Measurements from ENCODE around the gene RBMX.
"Not testable (repeated sequence)": the region's sequence is repeated elsewhere in the genome, so short reads cannot be mapped to it uniquely, and the experiment has no call there.

Gene RBMX

DNA sequence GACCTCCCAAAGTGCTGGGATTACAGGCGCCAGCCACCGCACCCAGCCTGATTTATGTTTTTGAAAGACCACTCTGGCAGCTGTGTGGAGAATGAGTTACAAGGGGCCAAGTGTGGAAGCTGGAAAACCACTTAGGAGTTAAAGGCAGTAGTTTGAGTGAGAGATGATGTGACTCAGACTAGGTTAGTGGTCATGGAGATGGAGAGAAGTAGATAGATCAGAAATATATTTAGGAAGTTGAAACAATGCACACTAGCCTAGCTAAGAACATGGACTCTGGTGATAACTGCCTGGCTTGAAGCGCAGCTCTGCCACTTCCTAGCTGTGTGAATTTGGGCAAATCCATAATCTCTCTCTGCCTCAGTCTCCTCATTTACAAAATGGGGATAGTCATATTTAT is 11.9 kb upstream of the RBMX start:
- no peaks in the 10 kb centered on the region for H3K36me3 ChIP-seq (ENCODE audit: control insufficient read depth, insufficient read depth, low read length)
- no peak overlapping the region for H3K9ac ChIP-seq
- TF ChIP-seq, protein P1, sequence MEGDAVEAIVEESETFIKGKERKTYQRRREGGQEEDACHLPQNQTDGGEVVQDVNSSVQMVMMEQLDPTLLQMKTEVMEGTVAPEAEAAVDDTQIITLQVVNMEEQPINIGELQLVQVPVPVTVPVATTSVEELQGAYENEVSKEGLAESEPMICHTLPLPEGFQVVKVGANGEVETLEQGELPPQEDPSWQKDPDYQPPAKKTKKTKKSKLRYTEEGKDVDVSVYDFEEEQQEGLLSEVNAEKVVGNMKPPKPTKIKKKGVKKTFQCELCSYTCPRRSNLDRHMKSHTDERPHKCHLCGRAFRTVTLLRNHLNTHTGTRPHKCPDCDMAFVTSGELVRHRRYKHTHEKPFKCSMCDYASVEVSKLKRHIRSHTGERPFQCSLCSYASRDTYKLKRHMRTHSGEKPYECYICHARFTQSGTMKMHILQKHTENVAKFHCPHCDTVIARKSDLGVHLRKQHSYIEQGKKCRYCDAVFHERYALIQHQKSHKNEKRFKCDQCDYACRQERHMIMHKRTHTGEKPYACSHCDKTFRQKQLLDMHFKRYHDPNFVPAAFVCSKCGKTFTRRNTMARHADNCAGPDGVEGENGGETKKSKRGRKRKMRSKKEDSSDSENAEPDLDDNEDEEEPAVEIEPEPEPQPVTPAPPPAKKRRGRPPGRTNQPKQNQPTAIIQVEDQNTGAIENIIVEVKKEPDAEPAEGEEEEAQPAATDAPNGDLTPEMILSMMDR (IDR thresholded peaks at IDR 0.05) = no peak
- H3K4me2 ChIP-seq (ENCODE audit: low read length) = no peak overlapping the region
- no peaks in the 10 kb centered on the region for H3K9me3 ChIP-seq (ENCODE audit: control insufficient read depth, low read length)
- no peaks in the 10 kb centered on the region for H3K79me2 ChIP-seq
- H3K27me3 ChIP-seq (ENCODE audit: control insufficient read depth, insufficient read depth, low read length) = no peaks in the 10 kb centered on the region
- no peaks in the 10 kb centered on the region for H3K4me1 ChIP-seq
- no peak overlapping the region for H3K27ac ChIP-seq
- no peak overlapping the region for H3K4me3 ChIP-seq (ENCODE audit: low read depth, low read length)
- H2AFZ ChIP-seq = no peak overlapping the region

DNA sequence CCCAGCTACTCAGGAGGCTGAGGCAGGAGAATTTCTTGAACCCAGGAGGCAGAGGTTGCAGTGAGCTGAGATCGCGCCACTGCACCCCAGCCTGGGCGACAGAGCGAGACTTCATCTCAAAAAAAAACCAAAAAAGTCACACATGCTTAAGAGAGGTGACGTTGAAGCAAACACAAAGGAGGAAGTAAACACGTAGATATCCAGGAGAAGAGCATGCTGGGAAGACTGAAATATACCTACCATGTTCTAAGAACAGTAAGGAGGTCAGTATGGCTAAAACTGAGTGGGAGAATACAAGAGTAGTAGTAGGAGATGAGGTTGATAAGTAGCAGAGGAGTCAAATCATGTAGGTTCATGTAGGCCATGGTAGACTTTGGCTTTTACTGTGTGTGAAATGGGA is 10.1 kb upstream of the RBMX start:
- not testable (repeated sequence) for H3K27ac ChIP-seq; H3K9ac ChIP-seq; H3K79me2 ChIP-seq; H3K36me3 ChIP-seq (ENCODE audit: control insufficient read depth, insufficient read depth, low read length); H3K4me3 ChIP-seq (ENCODE audit: low read depth, low read length); H2AFZ ChIP-seq; H3K4me2 ChIP-seq (ENCODE audit: low read length); H3K9me3 ChIP-seq (ENCODE audit: control insufficient read depth, low read length); H3K4me1 ChIP-seq; H3K27me3 ChIP-seq (ENCODE audit: control insufficient read depth, insufficient read depth, low read length)

DNA sequence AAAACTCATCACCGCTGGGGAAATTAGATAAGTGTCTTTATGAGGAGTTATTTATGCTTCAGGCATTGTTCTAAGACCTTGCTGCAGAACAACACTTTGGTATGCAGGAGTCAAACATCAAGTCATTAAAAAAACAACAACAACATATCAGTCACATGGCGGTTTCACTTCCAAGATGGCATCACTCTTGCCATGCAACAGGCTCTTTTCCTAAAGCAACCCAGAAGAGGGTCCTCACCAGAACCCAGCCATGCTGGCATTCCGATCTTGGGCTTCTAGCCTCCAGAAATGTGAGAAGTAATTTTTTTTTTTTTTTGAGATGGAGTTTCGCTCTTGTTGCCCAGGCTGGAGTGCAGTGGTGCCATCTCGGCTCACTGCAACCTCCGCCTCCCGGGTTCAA is 8.7 kb upstream of the RBMX start:
- Histone ChIP-seq H3K9me3 (ENCODE audit: control insufficient read depth, low read length) (no peaks in the 10 kb centered on the region), H3K36me3 (ENCODE audit: control insufficient read depth, insufficient read depth, low read length) (no peaks in the 10 kb centered on the region), H3K9ac (no peak overlapping the region), H3K27me3 (ENCODE audit: control insufficient read depth, insufficient read depth, low read length) (no peaks in the 10 kb centered on the region), H3K4me1 (no peaks in the 10 kb centered on the region), H3K79me2 (no peaks in the 10 kb centered on the region), H2AFZ (no peak overlapping the region), H3K4me3 (ENCODE audit: low read depth, low read length) (no peak overlapping the region), H3K4me2 (ENCODE audit: low read length) (no peak overlapping the region), H3K27ac (no peak overlapping the region)
- TF ChIP-seq, protein P1 (IDR thresholded peaks at IDR 0.05) = no peak

DNA sequence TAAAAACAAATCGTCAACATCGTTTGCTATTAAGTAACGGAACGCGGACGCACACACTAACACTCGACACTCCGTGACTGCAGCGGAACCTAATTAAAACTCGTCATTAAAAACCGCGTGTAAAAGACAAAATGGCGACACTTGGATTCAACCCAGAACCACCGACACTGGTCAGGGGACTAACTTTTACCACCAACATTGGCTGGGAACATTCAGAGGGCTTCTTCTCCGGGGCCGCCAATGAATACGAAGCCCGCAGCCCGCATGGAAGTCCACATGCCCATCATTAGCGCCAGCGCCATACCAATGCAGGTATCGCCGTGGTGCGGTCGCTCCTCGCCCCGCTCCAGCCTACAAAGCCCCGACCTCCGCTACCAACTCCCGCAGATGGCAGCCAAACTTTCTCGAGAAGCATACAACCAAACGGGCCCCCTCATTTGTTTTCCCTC is 498 bp downstream of the RBMX start:
- Histone ChIP-seq H3K4me1 (no peaks in the 10 kb centered on the region), H2AFZ (peak overlapping the region; percentile 78), H3K27me3 (ENCODE audit: control insufficient read depth, insufficient read depth, low read length) (no peaks in the 10 kb centered on the region), H3K4me2 (ENCODE audit: low read length) (peak overlapping the region; percentile 64), H3K79me2 (peaks cover 9% of the 10 kb centered on the region), H3K27ac (peak overlapping the region; percentile 98), H3K36me3 (ENCODE audit: control insufficient read depth, insufficient read depth, low read length) (no peaks in the 10 kb centered on the region), H3K9ac (peak overlapping the region; percentile 83), H3K4me3 (ENCODE audit: low read depth, low read length) (peak overlapping the region; percentile 93), H3K9me3 (ENCODE audit: control insufficient read depth, low read length) (no peaks in the 10 kb centered on the region)
- TF ChIP-seq, protein P1 (IDR thresholded peaks at IDR 0.05) = no peak

DNA sequence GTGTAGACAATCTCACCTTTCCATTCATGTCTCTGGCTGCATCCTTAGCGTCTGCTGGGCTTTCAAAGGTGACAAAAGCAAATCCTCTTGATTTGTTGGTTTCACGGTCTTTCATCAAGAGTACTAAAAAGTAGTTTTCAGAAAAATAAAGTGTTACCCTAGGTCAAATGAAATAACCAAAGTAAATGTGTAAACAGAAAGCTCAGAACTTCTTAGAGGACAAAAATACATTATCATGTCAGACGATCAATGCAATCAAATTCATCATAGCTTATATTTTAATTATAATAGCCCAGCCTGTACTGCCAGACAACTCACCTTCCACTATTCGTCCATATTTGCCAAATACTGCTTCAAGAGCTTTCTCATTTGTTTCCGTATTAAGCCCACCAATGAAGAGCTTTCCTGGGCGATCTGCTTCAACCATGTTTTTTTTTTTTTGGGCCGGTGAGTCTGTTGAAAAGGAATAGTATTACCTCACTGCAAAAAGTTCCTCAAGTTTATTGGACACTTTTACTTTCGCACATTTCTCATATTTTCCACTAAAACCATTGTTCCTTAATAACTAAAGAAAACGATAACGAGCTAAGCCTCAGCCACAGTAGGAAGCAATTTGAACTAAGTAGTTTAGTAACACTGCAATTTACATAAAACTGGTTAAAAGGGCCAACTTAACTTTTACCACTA is 1.4 kb downstream of the RBMX start:
- Histone ChIP-seq H2AFZ (no peak overlapping the region), H3K4me3 (ENCODE audit: low read depth, low read length) (peak overlapping the region; percentile 93), H3K4me2 (ENCODE audit: low read length) (peak overlapping the region; percentile 64), H3K27ac (peak overlapping the region; percentile 98), H3K79me2 (peaks cover 9% of the 10 kb centered on the region), H3K27me3 (ENCODE audit: control insufficient read depth, insufficient read depth, low read length) (no peaks in the 10 kb centered on the region), H3K4me1 (no peaks in the 10 kb centered on the region), H3K36me3 (ENCODE audit: control insufficient read depth, insufficient read depth, low read length) (no peaks in the 10 kb centered on the region), H3K9ac (peak overlapping the region; percentile 83), H3K9me3 (ENCODE audit: control insufficient read depth, low read length) (no peaks in the 10 kb centered on the region)
- TF ChIP-seq, protein P1 (IDR thresholded peaks at IDR 0.05) = no peak

Data from parathyroid adenoma (tissue), 2 donors.